SHP77 treated with DMSO at 0.1 percent for 48 hours (cell line): ENCODE data around the gene CADPS.

Experiments
- DNase-seq: peaks from one replicate; lab custom pipeline; 2025; lab: John Stamatoyannopoulos, UW

The CADPS gene

GRCh38 chr3:62688050-62688449 is 187.2 kb downstream of the CADPS start:
- no peak for DNase-seq

- no peak for DNase-seq
Observed at GRCh38 chr3:62686503-62687294, 188.5 kb downstream of the CADPS start.

- no peak for DNase-seq
Observed at GRCh38 chr3:62682826-62683225, 192.4 kb downstream of the CADPS start.

- DNase-seq, result no peak
Observed at GRCh38 chr3:62679988-62680387, 195.2 kb downstream of the CADPS start.

GRCh38 chr3:62678841-62679240 is 196.4 kb downstream of the CADPS start:
- no peak for DNase-seq

GRCh38 chr3:62677926-62678325 is 197.3 kb downstream of the CADPS start:
- DNase-seq, result no peak

GRCh38 chr3:62676689-62677271 is 198.4 kb downstream of the CADPS start:
- no peak for DNase-seq

- no peak for DNase-seq
Observed at GRCh38 chr3:62675492-62675891, 199.7 kb downstream of the CADPS start.

GRCh38 chr3:62672988-62673313 is 202.3 kb downstream of the CADPS start:
- DNase-seq, result no peak

- DNase-seq, result no peak
Observed at GRCh38 chr3:62672270-62672987, 202.8 kb downstream of the CADPS start.

GRCh38 chr3:62670351-62670750 is 204.9 kb downstream of the CADPS start:
- no peak for DNase-seq

GRCh38 chr3:62669161-62669560 is 206.1 kb downstream of the CADPS start:
- DNase-seq, result no peak

- DNase-seq, result no peak
Observed at GRCh38 chr3:62667714-62668113, 207.5 kb downstream of the CADPS start.

GRCh38 chr3:62665627-62666437 is 209.4 kb downstream of the CADPS start:
- no peak for DNase-seq

GRCh38 chr3:62662677-62663076 is 212.5 kb downstream of the CADPS start:
- no peak for DNase-seq

GRCh38 chr3:62659660-62660059 is 215.6 kb downstream of the CADPS start:
- no peak for DNase-seq

- DNase-seq, result no peak
Observed at GRCh38 chr3:62655691-62656063, 219.5 kb downstream of the CADPS start.

GRCh38 chr3:62655056-62655690 is 220.0 kb downstream of the CADPS start:
- DNase-seq, result no peak

GRCh38 chr3:62653796-62654195 is 221.4 kb downstream of the CADPS start:
- no peak for DNase-seq

GRCh38 chr3:62647711-62648110 is 227.5 kb downstream of the CADPS start:
- no peak for DNase-seq

- no peak for DNase-seq
Observed at GRCh38 chr3:62644493-62644892, 230.7 kb downstream of the CADPS start.

GRCh38 chr3:62638316-62638715 is 236.9 kb downstream of the CADPS start:
- DNase-seq, result no peak
